Activated CD4-positive, alpha-beta T cell treated with anti-CD3 and anti-CD28 coated beads for 1 hour (primary cell): ENCODE measurements around the gene NAGS.
A peak's percentile ranks its signal among the peaks of the same experiment; 100 is the strongest.
"Not testable (repeated sequence)": the region's sequence is repeated elsewhere in the genome, so short reads cannot be mapped to it uniquely, and the experiment has no call there.

Experiments used
- DNase-seq: peaks from one replicate; pipeline ENCODE4 v3.0.0-alpha.2; 2020

Gene NAGS

GRCh38 chr17:44007346-44008204 is 3.2 kb downstream of the NAGS start:
- DNase-seq: no peak

- DNase-seq: no peak
Observed at GRCh38 chr17:44008205-44008909, 3.9 kb downstream of the NAGS start.

GRCh38 chr17:44010966-44011647 is 6.7 kb downstream of the NAGS start:
- no peak for DNase-seq

- no peak for DNase-seq
Observed at GRCh38 chr17:44011876-44012275, 7.5 kb downstream of the NAGS start.

GRCh38 chr17:44012391-44012790 is 8.0 kb downstream of the NAGS start:
- no peak for DNase-seq

- DNase-seq: no peak
Observed at GRCh38 chr17:44012874-44013273, 8.5 kb downstream of the NAGS start.

- DNase-seq: no peak
Observed at GRCh38 chr17:44014133-44014436, 9.7 kb downstream of the NAGS start.

- peak; percentile 83 for DNase-seq
Observed at GRCh38 chr17:44014437-44015172, 10.2 kb downstream of the NAGS start, which contains the start of gene TMEM101. Gene TMEM101, minus strand, starts transcription at chr17:44014963. Its CDS starts 11 bp downstream, at chr17:44014952.

GRCh38 chr17:44021227-44021626 is 16.8 kb downstream of the NAGS start:
- not testable (repeated sequence) for DNase-seq

- no peak for DNase-seq
Observed at GRCh38 chr17:44022246-44022645, 17.8 kb downstream of the NAGS start.

GRCh38 chr17:44023545-44024270 is 19.3 kb downstream of the NAGS start:
- DNase-seq: no peak

- DNase-seq: no peak
Observed at GRCh38 chr17:44024271-44024663, 19.8 kb downstream of the NAGS start.

GRCh38 chr17:44024853-44025252 is 20.4 kb downstream of the NAGS start:
- DNase-seq: no peak

- no peak for DNase-seq
Observed at GRCh38 chr17:44029736-44030135, 25.3 kb downstream of the NAGS start.

- DNase-seq: no peak
Observed at GRCh38 chr17:44030482-44030881, 26.1 kb downstream of the NAGS start.

GRCh38 chr17:44033861-44034408 is 29.5 kb downstream of the NAGS start:
- DNase-seq: no peak

GRCh38 chr17:44034688-44035087 is 30.3 kb downstream of the NAGS start:
- not testable (repeated sequence) for DNase-seq

- no peak for DNase-seq
Observed at GRCh38 chr17:44037471-44037870, 33.0 kb downstream of the NAGS start.

GRCh38 chr17:44038604-44039011 is 34.2 kb downstream of the NAGS start:
- DNase-seq: no peak

GRCh38 chr17:44039829-44040635 is 35.6 kb downstream of the NAGS start:
- DNase-seq: no peak

- DNase-seq: no peak
Observed at GRCh38 chr17:44043272-44043696, 38.9 kb downstream of the NAGS start.
